Loucy (cell line): ENCODE measurements around the gene BCKDHA.

Experiments
- CTCF ChIP-seq: fragments of 200-600 bp; sonication (generic); conservative IDR thresholded peaks from 2 replicates; pipeline ENCODE4 v1.5.1; 2014; ENCODE audit warnings: mild to moderate bottlenecking, antibody characterized with exemption, low read length
- EZH2phosphoT487 ChIP-seq: fragments of 200-600 bp; IDR thresholded peaks from 2 replicates; pipeline ENCODE4 v1.6.1; 2018; ENCODE audit warnings: antibody characterized with exemption, mild to moderate bottlenecking, moderate library complexity, borderline replicate concordance

GRCh38 chr19:41455936-41456335 lies 58.3 kb downstream of the BCKDHA start:
- TF ChIP-seq CTCF (no peak), EZH2phosphoT487 (no peak)
